Activated naive CD4-positive, alpha-beta T cell treated with anti-CD3 and anti-CD28 coated beads for 36 hours (primary cell): ENCODE measurements around the gene NKD1. TPM values are rescaled to one million over a fixed set of nuclear protein-coding genes. Genes with fewer than 3 reads are reported as not detected.

Experiments
- CTCF ChIA-PET: fragments of 350-600 bp; sonication (Branson Sonifier 250); formaldehyde crosslinking; loops from one replicate; lab custom pipeline; 2021; ENCODE audit warnings: antibody characterized with exemption; lab: Charles Lee
- DNase-seq: peaks from one replicate; pipeline ENCODE4 v3.0.0-alpha.2; 2020
- H3K27ac Mint-ChIP-seq: one replicate; pipeline ENCODE4 v1.8.0; 2021; ENCODE audit warnings: mild to moderate bottlenecking, mixed read lengths
- H3K27me3 Mint-ChIP-seq: one replicate; pipeline ENCODE4 v1.8.0; 2021; ENCODE audit warnings: low read depth, mixed read lengths
- H3K36me3 Mint-ChIP-seq: one replicate; pipeline ENCODE4 v1.8.0; 2021; ENCODE audit warnings: low read depth, mixed read lengths
- H3K4me1 Mint-ChIP-seq: one replicate; pipeline ENCODE4 v1.8.0; 2021; ENCODE audit warnings: low read depth, mixed read lengths
- H3K4me3 Mint-ChIP-seq: one replicate; pipeline ENCODE4 v1.8.0; 2021; ENCODE audit warnings: mild to moderate bottlenecking, moderate library complexity, mixed read lengths
- H3K9me3 Mint-ChIP-seq: one replicate; pipeline ENCODE4 v1.8.0; 2021; ENCODE audit warnings: mixed read lengths
- intact Hi-C: fragments of 100-400 bp; cut with micrococcal nuclease; formaldehyde crosslinking; loops from one replicate; pipeline ENCODE4 v1.15.1; 2023
- total RNA-seq, 2 experiments: library from RNA; stranded (reverse); gene quantifications; one replicate each; pipeline ENCODE4 v1.2.3, GENCODE V29; 2021

The NKD1 gene
- total RNA-seq, 2 experiments from 2014 or later: 2.6 to 3.2 TPM

GRCh38 chr16:50546125-50546524, 2.1 kb upstream of the NKD1 start:
- H3K27ac Mint-ChIP-seq: no peak overlapping the region
- no peak for DNase-seq
- intact Hi-C loops: loop anchor here (5.0 kb wide), 4 partner anchors 96 to 334 kb away; no protein-coding TSS in a partner anchor
- no peaks in the 10 kb centered on the region for H3K27me3 Mint-ChIP-seq
- no peaks in the 10 kb centered on the region for H3K36me3 Mint-ChIP-seq
- CTCF ChIA-PET: no interaction called here
- peaks cover 12% of the 10 kb centered on the region for H3K9me3 Mint-ChIP-seq
- H3K4me3 Mint-ChIP-seq: no peak overlapping the region
- peaks cover 18% of the 10 kb centered on the region for H3K4me1 Mint-ChIP-seq

- DNase-seq: peak; percentile 59
- CTCF ChIA-PET: interaction anchor here (1.0 to 1.3 kb wide), 2 partner anchors 221 to 259 kb away, joined by 3 to 5 read pairs; no protein-coding TSS in a partner anchor
- no peak overlapping the region for H3K27ac Mint-ChIP-seq
Measured at GRCh38 chr16:50547340-50548124, 664 bp upstream of the NKD1 start.

GRCh38 chr16:50548909-50549560, 839 bp downstream of the NKD1 start:
- H3K27me3 Mint-ChIP-seq: no peaks in the 10 kb centered on the region
- intact Hi-C loops: loop anchor here (1.0 to 5.0 kb wide), 11 partner anchors 40 to 337 kb away; no protein-coding TSS in a partner anchor

More at GRCh38 chr16:50547340-50548124, 664 bp upstream of the NKD1 start:
- peaks cover 18% of the 10 kb centered on the region for H3K4me1 Mint-ChIP-seq
- H3K36me3 Mint-ChIP-seq: no peaks in the 10 kb centered on the region
- intact Hi-C loops: loop anchor here (1.0 to 5.0 kb wide), 13 partner anchors 41 to 335 kb away; partner anchors contain the start of gene CYLD
- H3K9me3 Mint-ChIP-seq: peaks cover 12% of the 10 kb centered on the region
- peak overlapping the region; percentile 85 for H3K4me3 Mint-ChIP-seq
- H3K27me3 Mint-ChIP-seq: no peaks in the 10 kb centered on the region

GRCh38 chr16:50549561-50549915, 1.3 kb downstream of the NKD1 start:
- no peaks in the 10 kb centered on the region for H3K27me3 Mint-ChIP-seq
- no peak overlapping the region for H3K27ac Mint-ChIP-seq
- DNase-seq: no peak
- CTCF ChIA-PET: interaction anchor here (1.0 to 1.1 kb wide), 2 partner anchors 78 to 116 kb away, joined by 3 to 4 read pairs; no protein-coding TSS in a partner anchor
- peaks cover 18% of the 10 kb centered on the region for H3K4me1 Mint-ChIP-seq
- peak overlapping the region; percentile 67 for H3K4me3 Mint-ChIP-seq
- H3K9me3 Mint-ChIP-seq: no peaks in the 10 kb centered on the region
- H3K36me3 Mint-ChIP-seq: no peaks in the 10 kb centered on the region
- intact Hi-C loops: loop anchor here (2.0 to 5.0 kb wide), 7 partner anchors 39 to 337 kb away; no protein-coding TSS in a partner anchor

More at GRCh38 chr16:50548909-50549560, 839 bp downstream of the NKD1 start:
- H3K36me3 Mint-ChIP-seq: no peaks in the 10 kb centered on the region
- no peak overlapping the region for H3K27ac Mint-ChIP-seq
- H3K9me3 Mint-ChIP-seq: peaks cover 2% of the 10 kb centered on the region
- DNase-seq: no peak
- H3K4me1 Mint-ChIP-seq: peaks cover 18% of the 10 kb centered on the region
- CTCF ChIA-PET: interaction anchor here (1.0 to 1.1 kb wide), 2 partner anchors 78 to 116 kb away, joined by 3 to 4 read pairs; no protein-coding TSS in a partner anchor
- H3K4me3 Mint-ChIP-seq: peak overlapping the region; percentile 67

- Mint-ChIP-seq H3K9me3 (no peaks in the 10 kb centered on the region), H3K36me3 (no peaks in the 10 kb centered on the region), H3K27me3 (no peaks in the 10 kb centered on the region), H3K27ac (no peak overlapping the region), H3K4me3 (peak overlapping the region; percentile 67), H3K4me1 (peaks cover 18% of the 10 kb centered on the region)
- CTCF ChIA-PET: interaction anchor here (0.7 to 1.1 kb wide), 3 partner anchors 63 to 115 kb away, joined by 3 to 4 read pairs (median 4); no protein-coding TSS in a partner anchor
- intact Hi-C loops: no loop called here
- DNase-seq: peak; percentile 34
Measured at GRCh38 chr16:50550035-50550434, 1.8 kb downstream of the NKD1 start.

- CTCF ChIA-PET: interaction anchor here (0.7 kb wide), 1 partner anchor 64 kb away, joined by 4 read pairs; no protein-coding TSS in a partner anchor
- Mint-ChIP-seq H3K4me1 (peaks cover 18% of the 10 kb centered on the region), H3K9me3 (no peaks in the 10 kb centered on the region), H3K27me3 (no peaks in the 10 kb centered on the region), H3K36me3 (no peaks in the 10 kb centered on the region), H3K4me3 (no peak overlapping the region), H3K27ac (no peak overlapping the region)
- no peak for DNase-seq
- intact Hi-C loops: no loop called here
Measured at GRCh38 chr16:50550866-50551641, 2.9 kb downstream of the NKD1 start.

- H3K9me3 Mint-ChIP-seq: peaks cover 6% of the 10 kb centered on the region
- no peak for DNase-seq
- peaks cover 16% of the 10 kb centered on the region for H3K4me1 Mint-ChIP-seq
- H3K27me3 Mint-ChIP-seq: no peaks in the 10 kb centered on the region
- H3K4me3 Mint-ChIP-seq: no peak overlapping the region
- no peak overlapping the region for H3K27ac Mint-ChIP-seq
- CTCF ChIA-PET: interaction anchor here (0.6 to 1.0 kb wide), 2 partner anchors 183 to 254 kb away, joined by 3 read pairs; no protein-coding TSS in a partner anchor
- intact Hi-C loops: no loop called here
- peaks cover 10% of the 10 kb centered on the region for H3K36me3 Mint-ChIP-seq
Measured at GRCh38 chr16:50552476-50553101, 4.4 kb downstream of the NKD1 start.

- peaks cover 16% of the 10 kb centered on the region for H3K4me1 Mint-ChIP-seq
- H3K27ac Mint-ChIP-seq: no peak overlapping the region
- DNase-seq: no peak
- peaks cover 6% of the 10 kb centered on the region for H3K9me3 Mint-ChIP-seq
- no peaks in the 10 kb centered on the region for H3K27me3 Mint-ChIP-seq
- intact Hi-C loops: no loop called here
- CTCF ChIA-PET: interaction anchor here (1.1 kb wide), 1 partner anchor 112 kb away, joined by 3 read pairs; no protein-coding TSS in a partner anchor
- peaks cover 11% of the 10 kb centered on the region for H3K36me3 Mint-ChIP-seq
- H3K4me3 Mint-ChIP-seq: no peak overlapping the region
Measured at GRCh38 chr16:50553182-50553710, 5.0 kb downstream of the NKD1 start.

GRCh38 chr16:50553731-50554360, 5.7 kb downstream of the NKD1 start:
- peaks cover 16% of the 10 kb centered on the region for H3K4me1 Mint-ChIP-seq
- no peaks in the 10 kb centered on the region for H3K27me3 Mint-ChIP-seq
- CTCF ChIA-PET: interaction anchor here (1.1 kb wide), 1 partner anchor 112 kb away, joined by 3 read pairs; no protein-coding TSS in a partner anchor
- peaks cover 13% of the 10 kb centered on the region for H3K36me3 Mint-ChIP-seq
- H3K4me3 Mint-ChIP-seq: no peak overlapping the region
- H3K9me3 Mint-ChIP-seq: peaks cover 6% of the 10 kb centered on the region
- no peak overlapping the region for H3K27ac Mint-ChIP-seq
- no peak for DNase-seq
- intact Hi-C loops: no loop called here

- H3K27me3 Mint-ChIP-seq: no peaks in the 10 kb centered on the region
- H3K9me3 Mint-ChIP-seq: peaks cover 6% of the 10 kb centered on the region
Measured at GRCh38 chr16:50555269-50555875, 7.2 kb downstream of the NKD1 start.

More at GRCh38 chr16:50555269-50555875, 7.2 kb downstream of the NKD1 start:
- Mint-ChIP-seq H3K4me1 (peaks cover 1% of the 10 kb centered on the region), H3K36me3 (peaks cover 17% of the 10 kb centered on the region), H3K4me3 (no peak overlapping the region), H3K27ac (no peak overlapping the region)
- intact Hi-C loops: no loop called here
- CTCF ChIA-PET: interaction anchor here (0.8 kb wide), 1 partner anchor 251 kb away, joined by 3 read pairs; no protein-coding TSS in a partner anchor
- DNase-seq: no peak
